ENCODE results near the gene COPS8. TPM values are rescaled to one million over a fixed set of nuclear protein-coding genes. Genes with fewer than 3 reads are reported as not detected.
A peak's percentile ranks its signal among the peaks of the same experiment; 100 is the strongest.

The COPS8 gene
- total and polyA plus RNA-seq, 2 donors (not counting 1 experiment from before 2014, with no cell fraction given), result 82.1 to 97.3 TPM

- DNase-seq (ENCODE audit: low read depth in 2 of 2), result no peak
- no peaks in the 10 kb centered on the region for H3K36me3 ChIP-seq (ENCODE audit: control insufficient read depth, insufficient read depth, low read length)
- no peaks in the 10 kb centered on the region for H3K9me3 ChIP-seq (ENCODE audit: control insufficient read depth, insufficient read depth, low read depth, low read length)
- H3K4me3 ChIP-seq (replicated peaks in 1 of 4; ENCODE audit: control extremely low read depth in 1 of 4, insufficient read depth in 1 of 4, low read depth in 3 of 4, low read length in 4 of 4), result no peak overlapping the region
- no peaks in the 10 kb centered on the region for H4K20me1 ChIP-seq (ENCODE audit: control insufficient read depth, extremely low read depth, insufficient read depth, low read length)
- no peaks in the 10 kb centered on the region for H3K4me1 ChIP-seq (ENCODE audit: control insufficient read depth, extremely low read depth, insufficient read depth, low read length)
- H3K27ac ChIP-seq (ENCODE audit: insufficient read depth, low read length), result no peak overlapping the region
- H3K4me2 ChIP-seq (ENCODE audit: extremely low read depth, insufficient read depth, low read length), result no peak overlapping the region
- no peak overlapping the region for H3K9ac ChIP-seq (ENCODE audit: insufficient read depth, low read length)
- TF ChIP-seq EZH2 (IDR thresholded peaks at IDR 0.05; ENCODE audit: low read length, missing control alignments) (no peak), CTCF (conservative IDR thresholded peaks at IDR 0.05 in 1 of 2, IDR thresholded peaks at IDR 0.05 in 1 of 2; ENCODE audit: low read depth in 1 of 2, low read length in 2 of 2) (no peak)
- no peaks in the 10 kb centered on the region for H3K27me3 ChIP-seq (ENCODE audit: control insufficient read depth, insufficient read depth, low read length)
- H2AFZ ChIP-seq (ENCODE audit: low read length), result no peak overlapping the region
- H3K79me2 ChIP-seq (ENCODE audit: control insufficient read depth, insufficient read depth, low read length), result no peaks in the 10 kb centered on the region
These were observed 26.4 kb upstream of the COPS8 start for GRCh38 chr2:237059155-237059875.

GRCh38 chr2:237060534-237061312, 25.0 kb upstream of the COPS8 start:
- Histone ChIP-seq H3K9me3 (ENCODE audit: control insufficient read depth, insufficient read depth, low read depth, low read length) (no peaks in the 10 kb centered on the region), H3K4me2 (ENCODE audit: extremely low read depth, insufficient read depth, low read length) (no peak overlapping the region), H3K9ac (ENCODE audit: insufficient read depth, low read length) (no peak overlapping the region), H3K79me2 (ENCODE audit: control insufficient read depth, insufficient read depth, low read length) (no peaks in the 10 kb centered on the region), H3K4me3 (replicated peaks in 1 of 4; ENCODE audit: control extremely low read depth in 1 of 4, insufficient read depth in 1 of 4, low read depth in 3 of 4, low read length in 4 of 4) (no peak overlapping the region), H3K36me3 (ENCODE audit: control insufficient read depth, insufficient read depth, low read length) (no peaks in the 10 kb centered on the region), H4K20me1 (ENCODE audit: control insufficient read depth, extremely low read depth, insufficient read depth, low read length) (no peaks in the 10 kb centered on the region), H2AFZ (ENCODE audit: low read length) (peak overlapping the region; percentile 30), H3K27ac (ENCODE audit: insufficient read depth, low read length) (no peak overlapping the region), H3K27me3 (ENCODE audit: control insufficient read depth, insufficient read depth, low read length) (no peaks in the 10 kb centered on the region), H3K4me1 (ENCODE audit: control insufficient read depth, extremely low read depth, insufficient read depth, low read length) (no peaks in the 10 kb centered on the region)
- DNase-seq (ENCODE audit: low read depth in 2 of 2), result peak; percentile 59 to 82
- no peak for TF ChIP-seq EZH2 (IDR thresholded peaks at IDR 0.05; ENCODE audit: low read length, missing control alignments)
- peak; percentile 72 to 77 for TF ChIP-seq CTCF (conservative IDR thresholded peaks at IDR 0.05 in 1 of 2, IDR thresholded peaks at IDR 0.05 in 1 of 2; ENCODE audit: low read depth in 1 of 2, low read length in 2 of 2)

GRCh38 chr2:237061356-237061755, 24.3 kb upstream of the COPS8 start:
- no peak overlapping the region for H3K4me2 ChIP-seq (ENCODE audit: extremely low read depth, insufficient read depth, low read length)
- H3K79me2 ChIP-seq (ENCODE audit: control insufficient read depth, insufficient read depth, low read length), result no peaks in the 10 kb centered on the region
- no peak for TF ChIP-seq EZH2 (IDR thresholded peaks at IDR 0.05; ENCODE audit: low read length, missing control alignments)
- TF ChIP-seq CTCF (conservative IDR thresholded peaks at IDR 0.05 in 1 of 2, IDR thresholded peaks at IDR 0.05 in 1 of 2; ENCODE audit: low read depth in 1 of 2, low read length in 2 of 2), result no peak
- no peaks in the 10 kb centered on the region for H4K20me1 ChIP-seq (ENCODE audit: control insufficient read depth, extremely low read depth, insufficient read depth, low read length)
- no peak for DNase-seq (ENCODE audit: low read depth in 2 of 2)
- no peak overlapping the region for H3K27ac ChIP-seq (ENCODE audit: insufficient read depth, low read length)
- H3K36me3 ChIP-seq (ENCODE audit: control insufficient read depth, insufficient read depth, low read length), result no peaks in the 10 kb centered on the region
- no peak overlapping the region for H2AFZ ChIP-seq (ENCODE audit: low read length)
- H3K27me3 ChIP-seq (ENCODE audit: control insufficient read depth, insufficient read depth, low read length), result no peaks in the 10 kb centered on the region
- H3K9me3 ChIP-seq (ENCODE audit: control insufficient read depth, insufficient read depth, low read depth, low read length), result no peaks in the 10 kb centered on the region
- no peak overlapping the region for H3K9ac ChIP-seq (ENCODE audit: insufficient read depth, low read length)
- no peak overlapping the region for H3K4me3 ChIP-seq (replicated peaks in 1 of 4; ENCODE audit: control extremely low read depth in 1 of 4, insufficient read depth in 1 of 4, low read depth in 3 of 4, low read length in 4 of 4)
- no peaks in the 10 kb centered on the region for H3K4me1 ChIP-seq (ENCODE audit: control insufficient read depth, extremely low read depth, insufficient read depth, low read length)
